ENCODE results near the gene ENTHD1. TPM values are rescaled to one million over a fixed set of nuclear protein-coding genes. Genes with fewer than 3 reads are reported as not detected.

The ENTHD1 gene
- total and polyA plus RNA-seq, 9 of the 15 experiments (the other 6 are each of a cell fraction or from before 2014, with no cell fraction given): 0.13 to 0.98 (median 0.35) TPM

DNA sequence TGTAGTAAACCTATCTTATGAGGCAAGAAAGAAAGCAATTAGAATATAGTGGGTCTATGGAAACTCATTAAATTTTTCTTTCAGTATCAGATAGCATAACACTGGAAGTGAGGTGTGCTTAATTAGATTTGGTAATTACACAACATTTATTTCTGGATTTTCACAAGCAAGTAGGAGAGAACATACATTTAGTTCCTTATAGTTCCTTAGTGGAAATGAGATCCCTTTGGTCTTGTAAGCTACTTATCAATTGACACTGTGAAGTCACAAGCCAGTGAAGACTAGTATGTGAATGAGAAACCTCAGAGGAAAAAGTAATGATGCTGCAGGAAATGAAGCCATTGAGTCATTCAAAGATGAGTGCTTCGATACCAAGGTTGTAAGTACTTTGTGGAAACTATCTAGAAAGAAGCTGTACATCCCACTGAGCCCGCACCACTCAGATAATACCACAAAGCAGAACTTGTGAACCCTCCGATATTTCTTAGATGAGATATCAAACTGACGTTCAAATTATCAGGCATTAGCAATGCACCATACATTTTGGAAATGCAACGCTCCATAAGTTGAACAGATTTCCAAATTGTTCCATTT is 53.5 kb downstream of the ENTHD1 start (continued):
- TF ChIP-seq EHMT2 (IDR thresholded peaks at IDR 0.05): no peak
- peak; percentile 19 for TF ChIP-seq FOS (IDR thresholded peaks at IDR 0.05; ENCODE audit: extremely low read depth, insufficient read length)
- peak; percentile 84 for TF ChIP-seq RNF2 (IDR thresholded peaks at IDR 0.05)
- TF ChIP-seq SRSF1 (IDR thresholded peaks at IDR 0.05; ENCODE audit: low read depth, low read length): no peak
- TF ChIP-seq TEAD4 (IDR thresholded peaks at IDR 0.05; ENCODE audit: low read length): peak; percentile 89
- TF ChIP-seq TEAD4 (CRISPR knock-in tag; IDR thresholded peaks at IDR 0.05; ENCODE audit: borderline replicate concordance): no peak
- TF ChIP-seq, protein P1, sequence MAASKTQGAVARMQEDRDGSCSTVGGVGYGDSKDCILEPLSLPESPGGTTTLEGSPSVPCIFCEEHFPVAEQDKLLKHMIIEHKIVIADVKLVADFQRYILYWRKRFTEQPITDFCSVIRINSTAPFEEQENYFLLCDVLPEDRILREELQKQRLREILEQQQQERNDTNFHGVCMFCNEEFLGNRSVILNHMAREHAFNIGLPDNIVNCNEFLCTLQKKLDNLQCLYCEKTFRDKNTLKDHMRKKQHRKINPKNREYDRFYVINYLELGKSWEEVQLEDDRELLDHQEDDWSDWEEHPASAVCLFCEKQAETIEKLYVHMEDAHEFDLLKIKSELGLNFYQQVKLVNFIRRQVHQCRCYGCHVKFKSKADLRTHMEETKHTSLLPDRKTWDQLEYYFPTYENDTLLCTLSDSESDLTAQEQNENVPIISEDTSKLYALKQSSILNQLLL (CRISPR knock-in tag; IDR thresholded peaks at IDR 0.05; ENCODE audit: borderline replicate concordance): no peak
- TF ChIP-seq, protein P2, sequence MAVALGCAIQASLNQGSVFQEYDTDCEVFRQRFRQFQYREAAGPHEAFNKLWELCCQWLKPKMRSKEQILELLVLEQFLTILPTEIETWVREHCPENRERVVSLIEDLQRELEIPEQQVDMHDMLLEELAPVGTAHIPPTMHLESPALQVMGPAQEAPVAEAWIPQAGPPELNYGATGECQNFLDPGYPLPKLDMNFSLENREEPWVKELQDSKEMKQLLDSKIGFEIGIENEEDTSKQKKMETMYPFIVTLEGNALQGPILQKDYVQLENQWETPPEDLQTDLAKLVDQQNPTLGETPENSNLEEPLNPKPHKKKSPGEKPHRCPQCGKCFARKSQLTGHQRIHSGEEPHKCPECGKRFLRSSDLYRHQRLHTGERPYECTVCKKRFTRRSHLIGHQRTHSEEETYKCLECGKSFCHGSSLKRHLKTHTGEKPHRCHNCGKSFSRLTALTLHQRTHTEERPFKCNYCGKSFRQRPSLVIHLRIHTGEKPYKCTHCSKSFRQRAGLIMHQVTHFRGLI (CRISPR knock-in tag; IDR thresholded peaks at IDR 0.05): no peak
- no peak for TF ChIP-seq ZFP1 (CRISPR knock-in tag; IDR thresholded peaks at IDR 0.05)
- peak; percentile 4 for TF ChIP-seq MEIS2 (IDR thresholded peaks at IDR 0.05; ENCODE audit: partially characterized antibody)
- TF ChIP-seq, protein P3, sequence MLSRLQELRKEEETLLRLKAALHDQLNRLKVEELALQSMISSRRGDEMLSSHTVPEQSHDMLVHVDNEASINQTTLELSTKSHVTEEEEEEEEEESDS (CRISPR knock-in tag; IDR thresholded peaks at IDR 0.05): no peak
- TF ChIP-seq TRIM24 (IDR thresholded peaks at IDR 0.05): peak; percentile 82 to 84; a peak in 3 of 4 replicates
- peak; percentile 80 to 82; a peak in 3 of 4 replicates for TF ChIP-seq KDM1A (IDR thresholded peaks at IDR 0.05)
- no peak for TF ChIP-seq SPI1 (IDR thresholded peaks at IDR 0.05; ENCODE audit: borderline replicate concordance, low read depth, low read length)
- peak; percentile 61; the same call in 1 of the 2 replicates for TF ChIP-seq CC2D1A (IDR thresholded peaks at IDR 0.05)
- TF ChIP-seq, protein P4, sequence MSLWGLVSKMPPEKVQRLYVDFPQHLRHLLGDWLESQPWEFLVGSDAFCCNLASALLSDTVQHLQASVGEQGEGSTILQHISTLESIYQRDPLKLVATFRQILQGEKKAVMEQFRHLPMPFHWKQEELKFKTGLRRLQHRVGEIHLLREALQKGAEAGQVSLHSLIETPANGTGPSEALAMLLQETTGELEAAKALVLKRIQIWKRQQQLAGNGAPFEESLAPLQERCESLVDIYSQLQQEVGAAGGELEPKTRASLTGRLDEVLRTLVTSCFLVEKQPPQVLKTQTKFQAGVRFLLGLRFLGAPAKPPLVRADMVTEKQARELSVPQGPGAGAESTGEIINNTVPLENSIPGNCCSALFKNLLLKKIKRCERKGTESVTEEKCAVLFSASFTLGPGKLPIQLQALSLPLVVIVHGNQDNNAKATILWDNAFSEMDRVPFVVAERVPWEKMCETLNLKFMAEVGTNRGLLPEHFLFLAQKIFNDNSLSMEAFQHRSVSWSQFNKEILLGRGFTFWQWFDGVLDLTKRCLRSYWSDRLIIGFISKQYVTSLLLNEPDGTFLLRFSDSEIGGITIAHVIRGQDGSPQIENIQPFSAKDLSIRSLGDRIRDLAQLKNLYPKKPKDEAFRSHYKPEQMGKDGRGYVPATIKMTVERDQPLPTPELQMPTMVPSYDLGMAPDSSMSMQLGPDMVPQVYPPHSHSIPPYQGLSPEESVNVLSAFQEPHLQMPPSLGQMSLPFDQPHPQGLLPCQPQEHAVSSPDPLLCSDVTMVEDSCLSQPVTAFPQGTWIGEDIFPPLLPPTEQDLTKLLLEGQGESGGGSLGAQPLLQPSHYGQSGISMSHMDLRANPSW (CRISPR knock-in tag; IDR thresholded peaks at IDR 0.05): no peak
- no peak for TF ChIP-seq NCOA4 (IDR thresholded peaks at IDR 0.05; ENCODE audit: partially characterized antibody)
- TF ChIP-seq, protein P5, sequence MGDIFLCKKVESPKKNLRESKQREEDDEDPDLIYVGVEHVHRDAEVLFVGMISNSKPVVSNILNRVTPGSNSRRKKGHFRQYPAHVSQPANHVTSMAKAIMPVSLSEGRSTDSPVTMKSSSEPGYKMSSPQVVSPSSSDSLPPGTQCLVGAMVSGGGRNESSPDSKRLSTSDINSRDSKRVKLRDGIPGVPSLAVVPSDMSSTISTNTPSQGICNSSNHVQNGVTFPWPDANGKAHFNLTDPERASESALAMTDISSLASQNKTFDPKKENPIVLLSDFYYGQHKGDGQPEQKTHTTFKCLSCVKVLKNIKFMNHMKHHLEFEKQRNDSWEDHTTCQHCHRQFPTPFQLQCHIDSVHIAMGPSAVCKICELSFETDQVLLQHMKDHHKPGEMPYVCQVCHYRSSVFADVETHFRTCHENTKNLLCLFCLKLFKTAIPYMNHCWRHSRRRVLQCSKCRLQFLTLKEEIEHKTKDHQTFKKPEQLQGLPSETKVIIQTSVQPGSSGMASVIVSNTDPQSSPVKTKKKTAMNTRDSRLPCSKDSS (IDR thresholded peaks at IDR 0.05; ENCODE audit: low read depth, partially characterized antibody): no peak

All from K562 (cell line).